LNCAP (cell line): Measurements from ENCODE around the gene SAFB.

Experiments used
- TF ChIP-seq, protein P1 (sequence below): fragments of 450-650 bp; IDR thresholded peaks from 2 replicates; pipeline ENCODE4 v1.5.1; 2017; ENCODE audit warnings: mild to moderate bottlenecking

The SAFB gene

DNA sequence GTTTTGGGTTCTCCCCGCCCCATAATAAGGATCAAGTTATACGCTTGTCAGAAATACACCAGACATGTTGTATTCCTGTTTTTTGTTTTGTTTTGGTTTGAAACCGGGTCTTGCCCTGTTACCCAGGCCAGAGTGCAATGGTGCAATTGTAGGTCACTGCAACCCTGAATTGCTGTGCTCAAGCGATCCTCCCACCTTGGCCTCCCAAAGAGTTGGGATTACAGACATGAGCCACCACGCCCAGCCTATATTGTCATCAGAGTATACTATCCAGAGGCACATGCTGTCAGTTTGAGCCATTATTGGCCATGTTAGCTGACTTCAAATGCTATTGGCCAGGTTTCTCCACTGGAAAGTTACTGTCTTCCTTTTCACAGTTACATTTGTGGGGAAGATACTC lies 9.8 kb downstream of the SAFB start:
- TF ChIP-seq, protein P1, sequence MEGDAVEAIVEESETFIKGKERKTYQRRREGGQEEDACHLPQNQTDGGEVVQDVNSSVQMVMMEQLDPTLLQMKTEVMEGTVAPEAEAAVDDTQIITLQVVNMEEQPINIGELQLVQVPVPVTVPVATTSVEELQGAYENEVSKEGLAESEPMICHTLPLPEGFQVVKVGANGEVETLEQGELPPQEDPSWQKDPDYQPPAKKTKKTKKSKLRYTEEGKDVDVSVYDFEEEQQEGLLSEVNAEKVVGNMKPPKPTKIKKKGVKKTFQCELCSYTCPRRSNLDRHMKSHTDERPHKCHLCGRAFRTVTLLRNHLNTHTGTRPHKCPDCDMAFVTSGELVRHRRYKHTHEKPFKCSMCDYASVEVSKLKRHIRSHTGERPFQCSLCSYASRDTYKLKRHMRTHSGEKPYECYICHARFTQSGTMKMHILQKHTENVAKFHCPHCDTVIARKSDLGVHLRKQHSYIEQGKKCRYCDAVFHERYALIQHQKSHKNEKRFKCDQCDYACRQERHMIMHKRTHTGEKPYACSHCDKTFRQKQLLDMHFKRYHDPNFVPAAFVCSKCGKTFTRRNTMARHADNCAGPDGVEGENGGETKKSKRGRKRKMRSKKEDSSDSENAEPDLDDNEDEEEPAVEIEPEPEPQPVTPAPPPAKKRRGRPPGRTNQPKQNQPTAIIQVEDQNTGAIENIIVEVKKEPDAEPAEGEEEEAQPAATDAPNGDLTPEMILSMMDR: no peak

DNA sequence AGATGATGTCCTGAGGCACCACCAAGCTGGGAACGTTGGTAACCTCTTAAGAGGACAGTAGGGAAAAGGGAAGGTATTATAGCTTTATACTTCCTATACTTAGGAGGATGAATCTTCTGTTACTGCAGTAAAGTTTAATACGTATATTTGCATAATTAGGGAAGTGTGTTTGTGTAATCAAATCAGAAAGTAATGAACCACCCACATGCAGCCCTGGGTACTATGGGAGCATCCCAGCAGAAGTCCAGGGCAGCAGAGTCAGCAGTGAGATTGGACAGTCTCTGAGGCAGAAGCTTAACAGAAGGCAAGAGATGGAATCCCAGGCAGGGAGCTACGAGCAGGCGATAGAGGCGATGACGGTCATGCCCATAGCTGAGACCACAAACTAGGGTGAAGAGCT lies 12.5 kb downstream of the SAFB start:
- TF ChIP-seq, protein P1: no peak

DNA sequence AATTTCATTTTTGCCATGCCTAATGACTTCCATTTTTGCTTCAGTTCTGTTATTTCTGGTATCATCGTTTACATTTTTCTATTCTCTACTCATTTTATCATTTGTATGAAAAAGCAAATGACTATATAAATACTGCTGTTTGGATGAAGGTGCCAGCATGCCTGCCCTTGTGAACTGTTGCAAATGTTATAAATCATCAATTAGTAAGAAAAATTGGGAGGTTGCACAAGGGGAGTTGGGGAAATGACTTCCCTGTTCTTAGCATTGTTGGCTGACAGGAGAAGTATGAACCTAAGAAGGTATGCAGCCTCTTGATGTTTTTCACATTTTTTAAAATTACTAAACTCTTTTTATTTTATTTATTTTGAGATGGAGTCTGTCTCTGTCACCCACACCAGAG lies 15.1 kb downstream of the SAFB start:
- TF ChIP-seq, protein P1: no peak

DNA sequence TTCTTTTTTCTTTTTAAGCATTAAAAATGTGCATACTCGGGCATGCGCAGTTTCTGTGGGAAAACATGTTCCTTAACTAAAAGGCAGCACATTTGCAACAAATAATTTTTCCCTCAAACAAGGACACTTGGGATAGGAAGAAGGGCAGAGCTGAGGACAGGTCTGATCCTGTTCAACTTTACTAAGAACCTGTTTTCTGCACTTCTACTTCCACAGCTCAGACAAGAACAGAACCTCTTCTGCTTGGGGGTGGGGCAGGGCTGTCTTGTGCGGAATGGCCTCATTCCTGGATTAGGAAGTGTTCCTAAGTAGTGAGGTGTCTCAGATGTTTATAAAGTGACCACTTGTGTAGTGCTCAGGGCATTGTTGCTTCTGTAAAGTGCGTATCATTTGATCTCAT lies 18.3 kb downstream of the SAFB start:
- TF ChIP-seq, protein P1: no peak

DNA sequence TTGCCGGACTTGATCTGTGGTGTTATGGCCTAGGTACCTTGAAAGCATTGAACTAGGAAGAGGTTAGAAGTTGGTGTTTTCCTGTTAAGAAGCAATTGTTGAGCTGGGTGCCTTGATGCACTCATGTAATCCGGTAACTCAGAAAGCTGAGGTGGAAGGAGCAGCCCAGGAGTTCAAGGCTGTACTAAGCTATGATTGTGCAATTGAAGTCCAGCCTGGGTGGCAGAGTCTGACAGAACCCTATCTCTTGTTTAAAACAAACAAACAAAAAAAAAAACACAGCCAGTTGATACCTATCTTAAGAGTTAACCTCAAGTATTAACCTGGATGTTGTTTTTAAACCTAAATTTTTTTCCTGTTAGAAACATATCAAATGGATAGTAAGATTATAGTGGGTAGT lies 19.3 kb downstream of the SAFB start:
- TF ChIP-seq, protein P1: no peak

DNA sequence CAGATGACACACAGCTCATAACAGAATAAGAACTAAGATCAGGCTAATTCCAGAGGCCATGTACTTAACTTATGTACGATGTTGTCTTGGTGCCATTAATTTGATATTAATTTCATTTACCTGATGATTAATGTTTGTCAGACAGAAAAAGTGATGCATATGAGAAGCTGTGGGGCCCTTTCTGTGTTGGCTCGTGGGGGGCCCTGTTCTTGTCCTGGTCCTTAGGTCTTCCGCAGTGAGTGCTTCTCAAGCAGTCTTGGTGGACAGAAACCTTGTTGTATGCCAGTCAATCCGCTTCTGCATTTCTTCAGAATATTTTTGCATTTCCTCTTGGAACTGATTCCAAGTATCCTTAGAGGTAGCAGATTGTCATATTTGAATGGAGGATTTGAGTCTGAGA lies 20.2 kb downstream of the SAFB start:
- TF ChIP-seq, protein P1: no peak

DNA sequence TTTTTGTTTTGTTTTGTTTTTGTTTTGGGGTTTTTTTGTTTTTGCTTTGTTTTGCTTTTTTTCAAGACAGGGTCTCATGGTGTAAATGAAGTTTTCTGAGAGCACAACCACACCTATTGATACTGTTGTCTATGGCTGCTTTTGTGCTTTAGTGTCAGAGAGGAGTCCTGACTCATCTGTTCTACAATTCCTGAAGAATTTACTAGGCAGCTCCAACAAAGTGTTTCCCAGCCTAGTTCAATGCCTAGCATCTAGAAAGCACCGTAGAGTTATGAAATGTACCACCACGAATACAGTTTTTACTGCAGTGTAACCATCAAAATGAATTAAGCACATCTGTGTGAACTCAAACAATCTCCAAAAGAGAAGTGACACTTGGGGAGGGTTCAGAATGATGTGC lies 21.2 kb downstream of the SAFB start:
- TF ChIP-seq, protein P1: no peak

DNA sequence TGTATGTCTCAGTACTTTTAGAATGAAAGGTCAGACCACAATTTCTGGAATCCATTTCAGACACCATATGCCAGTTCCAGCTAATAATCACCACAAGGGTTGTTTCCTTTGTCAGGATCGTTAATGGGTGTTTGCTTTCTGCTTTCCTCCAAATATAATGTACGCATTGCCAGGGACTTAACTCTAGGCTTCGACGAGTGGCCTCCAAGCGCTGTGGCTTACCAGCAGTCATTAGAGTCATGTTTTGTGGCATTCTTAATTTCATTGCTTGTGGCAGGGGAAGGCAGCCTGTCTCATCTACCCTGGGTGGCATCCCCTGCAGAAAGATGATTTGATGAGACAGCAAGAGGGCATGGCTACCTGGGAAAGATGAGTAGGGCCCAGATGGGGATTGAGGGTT lies 22.5 kb downstream of the SAFB start:
- TF ChIP-seq, protein P1: no peak
